Kidney (tissue), 14 donors: ENCODE results near the gene CCL18. TPM values are rescaled to one million over a fixed set of nuclear protein-coding genes. Genes with fewer than 3 reads are reported as not detected.
"Not testable (repeated sequence)": the region's sequence is repeated elsewhere in the genome, so short reads cannot be mapped to it uniquely, and the experiment has no call there.

Experiments
- DNase-seq, 5 donors: peaks; one replicate each; pipeline ENCODE4 v3.0.0-alpha.2; 2013 to 2020
- FAIRE-seq: peaks from 2 replicates; lab custom pipeline; 2012; peaks lifted over from hg19 to GRCh38; lab: Jason Lieb, UNC
- H3K27ac ChIP-seq, 2 donors: one replicate each; pipeline ENCODE4 v1.7.0; 2013; ENCODE audit warnings: low read depth in 2 of 2, low read length in 2 of 2, inconsistent platforms in 1 of 2
- H3K27me3 ChIP-seq: one replicate; pipeline ENCODE4 v1.7.1; 2013; ENCODE audit warnings: low read length, inconsistent platforms; ENCODE audit not compliant: control insufficient read depth, insufficient read depth
- H3K36me3 ChIP-seq, 3 donors: one replicate each; pipeline versions ENCODE4 v1.7.0 to v1.7.1; 2013; ENCODE audit warnings: low read length in 3 of 3, control low read depth in 1 of 3, inconsistent platforms in 1 of 3; ENCODE audit not compliant: insufficient read depth in 3 of 3, control insufficient read depth in 2 of 3
- H3K4me1 ChIP-seq, 3 donors: one replicate each; pipeline versions ENCODE4 v1.7.0 to v1.7.1; 2013; ENCODE audit warnings: low read length in 3 of 3, inconsistent platforms in 1 of 3, low read depth in 1 of 3; ENCODE audit not compliant: control insufficient read depth in 2 of 3, insufficient read depth in 2 of 3
- H3K4me3 ChIP-seq, 3 donors: one replicate each; pipeline versions ENCODE4 v1.7.0 to v1.8.1; 2013; ENCODE audit warnings: low read length in 3 of 3, control low read depth in 1 of 3, inconsistent platforms in 1 of 3
- H3K9ac ChIP-seq, 3 donors: one replicate each; pipeline versions ENCODE4 v1.7.0 to v1.7.1; 2013; ENCODE audit warnings: low read length in 3 of 3, control low read depth in 1 of 3, inconsistent platforms in 1 of 3
- H3K9me3 ChIP-seq, 3 donors: one replicate each; pipeline versions ENCODE4 v1.7.0 to v1.7.1; 2013; ENCODE audit warnings: low read length in 3 of 3, control low read depth in 1 of 3, inconsistent platforms in 1 of 3; ENCODE audit not compliant: control insufficient read depth in 2 of 3, insufficient read depth in 1 of 3
- intact Hi-C: fragments of 100-400 bp; cut with DNase I; formaldehyde crosslinking; loops from one replicate; pipeline ENCODE4 v1.11.1; 2022
- polyA plus RNA-seq: library from polyadenylated mRNA; stranded (reverse); fragments of 350-450 nt; fragmentation: Illumina TruSeq; extraction: RNeasy Lipid Tissue Mini Kit (QIAGEN cat#74804); gene quantifications from one replicate; pipeline ENCODE4 v1.2.3, GENCODE V29; 2014; ENCODE audit warnings: low read depth, low replicate concordance; ENCODE audit not compliant: insufficient read depth
- total RNA-seq: library from RNA; stranded (reverse); fragmentation: NEBNext Ultra II Directional; extraction: Animal tissue kit (Norgen Biotek cat#: 25700); gene quantifications from one replicate; pipeline ENCODE4 v1.2.1, GENCODE V29; 2021
- TF ChIP-seq, protein P1 (sequence below): IDR thresholded peaks from 3 replicates; pipeline ENCODE4 v1.5.1; 2012; ENCODE audit warnings: mild to moderate bottlenecking, moderate library complexity, borderline replicate concordance; ENCODE audit not compliant: insufficient read depth; ENCODE audit errors: extremely low read depth
- donor health status: control.
- donor health status: control.
- donor health status: control.
- donor health status: control.
- donor health status: control.
- donor health status: DM: yes; HTN: yes; CAD: no.
- donor health status: Normal renal cell carcinoma (clear cell type).

The CCL18 gene
- total and polyA plus RNA-seq, 2 donors from 2014 or later, result 4.5 TPM; not detected in 1

DNA sequence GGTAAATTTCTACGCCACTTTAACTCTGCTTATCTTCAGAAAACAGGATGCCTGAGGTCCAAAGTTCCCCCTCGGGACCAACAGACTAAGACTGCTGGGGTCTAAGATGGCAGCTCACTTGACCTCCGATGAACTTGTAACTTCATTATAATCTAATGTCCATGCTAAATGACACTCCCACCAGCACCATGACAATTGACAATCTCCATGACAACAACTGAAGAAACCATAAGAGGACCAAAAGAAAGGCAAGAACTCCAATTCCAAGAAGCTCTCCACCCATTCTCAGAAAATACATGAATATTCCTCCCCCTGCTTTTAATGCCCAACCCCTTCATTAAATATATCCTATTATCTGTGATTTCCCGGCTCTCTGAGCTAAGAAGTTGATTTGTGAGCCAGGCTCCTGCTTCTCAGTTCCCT lies 47.0 kb downstream of the CCL18 start:
- Histone ChIP-seq H3K9me3 (no peaks in the 10 kb centered on the region), H3K36me3 (no peaks in the 10 kb centered on the region), H3K4me3 (no peak overlapping the region), H3K27me3 (no peaks in the 10 kb centered on the region), H3K27ac (no peak overlapping the region), H3K4me1 (no peaks in the 10 kb centered on the region), H3K9ac (no peak overlapping the region)
- TF ChIP-seq, protein P1, sequence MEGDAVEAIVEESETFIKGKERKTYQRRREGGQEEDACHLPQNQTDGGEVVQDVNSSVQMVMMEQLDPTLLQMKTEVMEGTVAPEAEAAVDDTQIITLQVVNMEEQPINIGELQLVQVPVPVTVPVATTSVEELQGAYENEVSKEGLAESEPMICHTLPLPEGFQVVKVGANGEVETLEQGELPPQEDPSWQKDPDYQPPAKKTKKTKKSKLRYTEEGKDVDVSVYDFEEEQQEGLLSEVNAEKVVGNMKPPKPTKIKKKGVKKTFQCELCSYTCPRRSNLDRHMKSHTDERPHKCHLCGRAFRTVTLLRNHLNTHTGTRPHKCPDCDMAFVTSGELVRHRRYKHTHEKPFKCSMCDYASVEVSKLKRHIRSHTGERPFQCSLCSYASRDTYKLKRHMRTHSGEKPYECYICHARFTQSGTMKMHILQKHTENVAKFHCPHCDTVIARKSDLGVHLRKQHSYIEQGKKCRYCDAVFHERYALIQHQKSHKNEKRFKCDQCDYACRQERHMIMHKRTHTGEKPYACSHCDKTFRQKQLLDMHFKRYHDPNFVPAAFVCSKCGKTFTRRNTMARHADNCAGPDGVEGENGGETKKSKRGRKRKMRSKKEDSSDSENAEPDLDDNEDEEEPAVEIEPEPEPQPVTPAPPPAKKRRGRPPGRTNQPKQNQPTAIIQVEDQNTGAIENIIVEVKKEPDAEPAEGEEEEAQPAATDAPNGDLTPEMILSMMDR, result no peak
- FAIRE-seq (no peak), DNase-seq (no peak)
- intact Hi-C loops, result no loop called here

DNA sequence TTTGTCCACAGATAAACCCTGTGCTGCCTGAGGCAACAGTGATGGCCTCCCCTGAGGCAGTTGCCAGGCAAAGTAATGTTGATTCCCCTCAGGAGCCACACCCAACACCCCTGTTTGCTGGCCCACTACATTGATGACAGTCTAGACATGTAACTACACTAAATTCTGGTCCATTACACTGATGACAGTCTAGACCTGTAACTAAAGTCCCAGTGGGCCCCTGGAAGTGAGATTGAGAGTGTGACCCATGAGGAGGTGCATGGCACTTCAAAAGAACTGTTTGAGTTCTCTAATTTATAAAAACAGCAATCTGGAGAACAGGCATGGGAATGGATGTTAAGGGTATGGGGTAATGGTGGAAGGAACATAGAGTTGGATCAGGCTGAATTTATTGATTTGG lies 48.5 kb downstream of the CCL18 start:
- H3K9ac ChIP-seq, result no peak overlapping the region
- H3K4me1 ChIP-seq, result no peaks in the 10 kb centered on the region
- no peaks in the 10 kb centered on the region for H3K27me3 ChIP-seq
- FAIRE-seq (no peak), DNase-seq (no peak)
- no peaks in the 10 kb centered on the region for H3K9me3 ChIP-seq
- intact Hi-C loops, result no loop called here
- TF ChIP-seq, protein P1, result no peak
- no peak overlapping the region for H3K4me3 ChIP-seq
- H3K36me3 ChIP-seq, result no peaks in the 10 kb centered on the region
- H3K27ac ChIP-seq, result no peak overlapping the region

DNA sequence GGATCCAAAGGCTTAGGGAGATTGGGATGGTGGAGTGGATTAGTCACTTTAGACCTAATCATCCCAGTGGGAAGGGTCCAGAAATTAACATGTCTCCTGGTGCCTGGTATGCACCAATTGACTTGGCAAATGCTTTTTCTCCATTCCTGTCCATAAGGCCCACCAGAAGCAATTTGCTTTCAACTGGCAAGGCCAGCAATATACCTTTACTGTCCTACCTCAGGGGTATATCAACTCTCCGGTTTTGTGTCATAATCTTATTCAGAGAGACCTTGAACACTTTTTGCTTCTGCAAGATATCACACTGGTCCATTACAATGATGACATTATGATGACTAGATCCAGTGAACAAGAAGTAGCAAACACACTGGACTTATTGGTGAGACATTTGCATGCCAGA lies 49.1 kb downstream of the CCL18 start:
- FAIRE-seq, H3K4me3 ChIP-seq, intact Hi-C loops, H3K27ac ChIP-seq, H3K4me1 ChIP-seq, H3K27me3 ChIP-seq, H3K9me3 ChIP-seq, DNase-seq, H3K9ac ChIP-seq, H3K36me3 ChIP-seq: not testable (repeated sequence)

DNA sequence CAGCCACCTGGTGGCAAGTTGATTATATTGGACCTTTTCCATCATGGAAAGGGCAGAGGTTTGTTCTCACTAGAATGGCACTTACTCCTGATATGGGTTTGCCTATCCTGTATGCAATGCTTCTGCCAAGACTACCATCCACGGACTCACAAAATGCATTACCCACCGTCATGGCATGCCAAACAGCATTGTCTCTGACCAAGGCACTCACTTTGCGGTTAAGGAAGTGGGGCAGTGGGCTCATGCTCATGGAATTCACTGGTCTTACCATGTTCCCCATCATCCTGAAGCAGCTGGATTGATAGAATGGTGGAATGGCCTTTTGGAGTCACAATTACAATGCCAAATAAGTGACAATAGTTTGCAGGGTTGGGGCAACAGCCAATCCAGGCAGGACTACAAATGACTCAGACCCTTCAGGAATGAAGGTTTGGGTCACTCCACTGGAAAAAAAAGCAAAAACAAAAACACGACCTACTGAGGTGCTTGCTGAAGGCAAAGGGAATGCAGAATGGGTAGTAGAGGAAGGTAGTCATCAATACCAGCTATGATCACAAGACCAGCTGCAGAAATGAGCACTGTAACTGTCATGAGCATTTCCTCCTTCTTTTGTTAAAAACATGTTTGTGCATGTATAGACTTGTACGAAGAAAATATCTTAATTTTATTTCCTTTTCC lies 51.0 kb downstream of the CCL18 start:
- H3K9ac ChIP-seq, intact Hi-C loops, DNase-seq, H3K4me3 ChIP-seq, H3K36me3 ChIP-seq, FAIRE-seq, H3K27me3 ChIP-seq, H3K27ac ChIP-seq, H3K4me1 ChIP-seq, H3K9me3 ChIP-seq: not testable (repeated sequence)

DNA sequence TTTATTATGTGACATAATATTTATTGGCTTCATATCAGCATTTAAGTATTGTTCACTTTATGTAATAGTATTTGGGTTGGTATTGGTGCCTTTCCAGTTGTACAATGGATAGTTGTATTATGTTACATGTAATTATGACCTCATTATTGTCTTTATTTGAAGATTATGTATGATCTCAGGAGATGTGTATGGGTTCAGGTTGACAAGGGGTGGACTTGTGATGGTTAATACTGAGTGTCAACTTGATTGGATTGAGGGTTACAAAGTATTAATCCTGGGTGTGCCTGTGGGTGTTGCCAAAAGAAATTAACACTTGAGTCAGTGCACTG lies 51.5 kb downstream of the CCL18 start:
- FAIRE-seq, H3K27me3 ChIP-seq, intact Hi-C loops: not testable (repeated sequence)

More for the DNA sequence above, 51.5 kb downstream of the CCL18 start:
- not testable (repeated sequence) for H3K9ac ChIP-seq, H3K36me3 ChIP-seq, DNase-seq, H3K27ac ChIP-seq, H3K4me3 ChIP-seq, H3K4me1 ChIP-seq, H3K9me3 ChIP-seq
